ENCODE measurements around the gene KAT2A.
A peak's percentile ranks its signal among the peaks of the same experiment; 100 is the strongest.

Gene KAT2A

GRCh38 chr17:42135151-42135550, 14.0 kb upstream of the KAT2A start:
- DNase-seq: no peak

- no peak for DNase-seq
Observed at GRCh38 chr17:42133461-42134041, 12.4 kb upstream of the KAT2A start.

- no peak for DNase-seq
Observed at GRCh38 chr17:42132941-42133340, 11.8 kb upstream of the KAT2A start.

GRCh38 chr17:42131981-42132432, 10.8 kb upstream of the KAT2A start:
- no peak for DNase-seq

GRCh38 chr17:42131232-42131631, 10.1 kb upstream of the KAT2A start:
- no peak for DNase-seq

GRCh38 chr17:42130310-42130936, 9.3 kb upstream of the KAT2A start:
- DNase-seq: no peak

- DNase-seq: no peak
Observed at GRCh38 chr17:42129109-42129837, 8.1 kb upstream of the KAT2A start.

GRCh38 chr17:42127414-42127813, 6.2 kb upstream of the KAT2A start:
- no peak for DNase-seq

GRCh38 chr17:42126836-42127235, 5.7 kb upstream of the KAT2A start:
- no peak for DNase-seq

GRCh38 chr17:42125565-42125964, 4.4 kb upstream of the KAT2A start:
- no peak for DNase-seq

- no peak for DNase-seq
Observed at GRCh38 chr17:42124256-42124655, 3.1 kb upstream of the KAT2A start.

GRCh38 chr17:42122371-42123303, 1.5 kb upstream of the KAT2A start, which contains the start of gene HSPB9:
TSS of gene HSPB9 (plus strand) at chr17:42122804. CDS start at chr17:42122851, 47 bp downstream.
- no peak for DNase-seq

- DNase-seq: no peak
Observed at GRCh38 chr17:42120161-42120769, 902 bp downstream of the KAT2A start.

GRCh38 chr17:42119301-42119700, 1.9 kb downstream of the KAT2A start:
- no peak for DNase-seq

- DNase-seq: no peak
Observed at GRCh38 chr17:42118545-42118944, 2.6 kb downstream of the KAT2A start.

- no peak for DNase-seq
Observed at GRCh38 chr17:42118126-42118510, 3.0 kb downstream of the KAT2A start.

- no peak for DNase-seq
Observed at GRCh38 chr17:42117397-42118125, 3.6 kb downstream of the KAT2A start.

- peak; percentile 36 for DNase-seq
Observed at GRCh38 chr17:42116705-42117396, 4.3 kb downstream of the KAT2A start.

GRCh38 chr17:42114118-42114517, 7.0 kb downstream of the KAT2A start:
- DNase-seq: no peak

GRCh38 chr17:42113293-42114069, 7.7 kb downstream of the KAT2A start:
- DNase-seq: no peak

Data from T1000 (cell line).